Fibroblast of skin of back (primary cell): Measurements from ENCODE around the gene PLK2. TPM values are rescaled to one million over a fixed set of nuclear protein-coding genes. Genes with fewer than 3 reads are reported as not detected.

ENCODE experiments used
- DNase-seq: peaks from one replicate; pipeline ENCODE4 v3.0.0-alpha.2; 2013
- polyA plus RNA-seq, 2 experiments: library from polyadenylated mRNA; unstranded; fragments of 120-200 nt; gene quantifications; one replicate each; pipeline ENCODE4 v1.2.1, GENCODE V29; 2013; ENCODE audit not compliant: insufficient read length in 2 of 2

The PLK2 gene
- 96.2 TPM for polyA plus RNA-seq (2013, experiment 1 of 2; ENCODE audit: insufficient read length)
- polyA plus RNA-seq (2013, experiment 2 of 2; ENCODE audit: insufficient read length) = 96.0 TPM

- DNase-seq = peak; percentile 89
Observed at GRCh38 chr5:58460002-58460731, at the start of gene PLK2. Gene PLK2, minus strand, starts transcription at chr5:58460086. Its CDS starts 127 bp downstream, at chr5:58459959.

GRCh38 chr5:58507715-58508114 lies 47.8 kb upstream of the PLK2 start:
- no peak for DNase-seq

GRCh38 chr5:58505971-58506640 lies 46.2 kb upstream of the PLK2 start:
- no peak for DNase-seq

GRCh38 chr5:58505502-58505901 lies 45.6 kb upstream of the PLK2 start:
- DNase-seq = no peak

- DNase-seq = no peak
Observed at GRCh38 chr5:58504766-58505165, 44.9 kb upstream of the PLK2 start.

GRCh38 chr5:58503390-58504046 lies 43.6 kb upstream of the PLK2 start:
- DNase-seq = no peak

- DNase-seq = no peak
Observed at GRCh38 chr5:58501778-58502417, 42.0 kb upstream of the PLK2 start.

- no peak for DNase-seq
Observed at GRCh38 chr5:58499941-58500340, 40.1 kb upstream of the PLK2 start.

- DNase-seq = no peak
Observed at GRCh38 chr5:58499231-58499630, 39.3 kb upstream of the PLK2 start.

- DNase-seq = peak; percentile 39
Observed at GRCh38 chr5:58498340-58498942, 38.6 kb upstream of the PLK2 start.

- no peak for DNase-seq
Observed at GRCh38 chr5:58497921-58498320, 38.0 kb upstream of the PLK2 start.

- no peak for DNase-seq
Observed at GRCh38 chr5:58497386-58497785, 37.5 kb upstream of the PLK2 start.

GRCh38 chr5:58496488-58496887 lies 36.6 kb upstream of the PLK2 start:
- no peak for DNase-seq

- DNase-seq = no peak
Observed at GRCh38 chr5:58493141-58493540, 33.3 kb upstream of the PLK2 start.

GRCh38 chr5:58491216-58491892 lies 31.5 kb upstream of the PLK2 start, which contains the start of gene GAPT:
Gene GAPT, plus strand, starts transcription at chr5:58491435. Its CDS starts 3,102 bp downstream, at chr5:58494537.
- DNase-seq = no peak

GRCh38 chr5:58490402-58491050 lies 30.6 kb upstream of the PLK2 start:
- DNase-seq = no peak

GRCh38 chr5:58486290-58486689 lies 26.4 kb upstream of the PLK2 start:
- DNase-seq = no peak

- no peak for DNase-seq
Observed at GRCh38 chr5:58484505-58484904, 24.6 kb upstream of the PLK2 start.

GRCh38 chr5:58482536-58482935 lies 22.6 kb upstream of the PLK2 start:
- DNase-seq = no peak

- DNase-seq = no peak
Observed at GRCh38 chr5:58481828-58482227, 21.9 kb upstream of the PLK2 start.

GRCh38 chr5:58481066-58481676 lies 21.3 kb upstream of the PLK2 start:
- no peak for DNase-seq
